Measurements from ENCODE around the gene FMO5. TPM values are rescaled to one million over a fixed set of nuclear protein-coding genes. Genes with fewer than 3 reads are reported as not detected.

Gene FMO5
- total RNA-seq, 1 donor from 2014 or later: not detected

DNA sequence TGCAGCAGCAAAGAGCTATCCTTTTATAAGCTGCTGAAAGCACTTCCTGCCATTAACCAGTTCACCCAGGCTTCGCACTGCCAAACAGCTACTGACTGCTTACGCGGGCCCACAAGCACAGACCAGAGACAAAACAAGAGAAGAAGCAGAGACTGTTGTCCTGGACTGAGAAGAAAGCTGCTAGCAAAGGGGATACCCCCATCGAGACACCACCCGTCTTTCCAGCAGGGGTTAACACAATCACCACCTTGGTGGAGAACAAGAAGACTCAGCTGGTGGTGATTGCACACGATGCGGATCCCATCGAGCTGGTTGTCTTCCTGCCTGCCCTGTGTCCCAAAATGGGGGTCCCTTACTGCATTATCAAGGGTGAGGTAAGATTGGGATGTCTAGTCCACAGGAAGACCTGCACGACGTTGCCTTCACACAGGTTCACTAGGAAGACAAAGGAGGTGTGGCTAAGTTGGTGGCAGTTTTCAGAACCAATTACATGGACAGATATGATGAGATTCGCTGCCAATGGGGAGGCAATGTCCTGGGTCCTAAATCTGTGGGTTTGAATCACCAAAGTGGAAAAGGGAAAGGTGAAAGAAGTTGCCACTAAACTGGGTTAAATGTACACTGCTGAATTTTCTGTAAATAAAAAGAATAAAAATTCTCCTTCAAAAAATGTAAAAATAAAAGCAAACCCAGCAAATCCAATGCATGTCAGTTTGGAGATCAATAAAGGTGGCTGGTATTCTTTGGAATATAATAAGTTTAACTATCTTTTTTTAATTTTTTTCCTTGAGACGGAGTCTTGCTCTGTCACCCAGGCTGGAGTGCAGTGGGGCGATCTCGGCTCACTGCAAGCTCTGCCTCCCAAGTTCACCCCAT is 1.2 kb downstream of the FMO5 start:
- Histone ChIP-seq H3K4me3 (ENCODE audit: low read depth, low read length) (no peak overlapping the region), H3K36me3 (ENCODE audit: control insufficient read depth, insufficient read depth, low read length) (no peaks in the 10 kb centered on the region), H3K27me3 (ENCODE audit: control insufficient read depth, insufficient read depth, low read length) (no peaks in the 10 kb centered on the region)
- TF ChIP-seq, protein P1, sequence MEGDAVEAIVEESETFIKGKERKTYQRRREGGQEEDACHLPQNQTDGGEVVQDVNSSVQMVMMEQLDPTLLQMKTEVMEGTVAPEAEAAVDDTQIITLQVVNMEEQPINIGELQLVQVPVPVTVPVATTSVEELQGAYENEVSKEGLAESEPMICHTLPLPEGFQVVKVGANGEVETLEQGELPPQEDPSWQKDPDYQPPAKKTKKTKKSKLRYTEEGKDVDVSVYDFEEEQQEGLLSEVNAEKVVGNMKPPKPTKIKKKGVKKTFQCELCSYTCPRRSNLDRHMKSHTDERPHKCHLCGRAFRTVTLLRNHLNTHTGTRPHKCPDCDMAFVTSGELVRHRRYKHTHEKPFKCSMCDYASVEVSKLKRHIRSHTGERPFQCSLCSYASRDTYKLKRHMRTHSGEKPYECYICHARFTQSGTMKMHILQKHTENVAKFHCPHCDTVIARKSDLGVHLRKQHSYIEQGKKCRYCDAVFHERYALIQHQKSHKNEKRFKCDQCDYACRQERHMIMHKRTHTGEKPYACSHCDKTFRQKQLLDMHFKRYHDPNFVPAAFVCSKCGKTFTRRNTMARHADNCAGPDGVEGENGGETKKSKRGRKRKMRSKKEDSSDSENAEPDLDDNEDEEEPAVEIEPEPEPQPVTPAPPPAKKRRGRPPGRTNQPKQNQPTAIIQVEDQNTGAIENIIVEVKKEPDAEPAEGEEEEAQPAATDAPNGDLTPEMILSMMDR (IDR thresholded peaks at IDR 0.05; ENCODE audit: insufficient read depth, low read length, severe bottlenecking): no peak
- FAIRE-seq (peak; percentile 40), DNase-seq (ENCODE audit: low read depth) (no peak)

DNA sequence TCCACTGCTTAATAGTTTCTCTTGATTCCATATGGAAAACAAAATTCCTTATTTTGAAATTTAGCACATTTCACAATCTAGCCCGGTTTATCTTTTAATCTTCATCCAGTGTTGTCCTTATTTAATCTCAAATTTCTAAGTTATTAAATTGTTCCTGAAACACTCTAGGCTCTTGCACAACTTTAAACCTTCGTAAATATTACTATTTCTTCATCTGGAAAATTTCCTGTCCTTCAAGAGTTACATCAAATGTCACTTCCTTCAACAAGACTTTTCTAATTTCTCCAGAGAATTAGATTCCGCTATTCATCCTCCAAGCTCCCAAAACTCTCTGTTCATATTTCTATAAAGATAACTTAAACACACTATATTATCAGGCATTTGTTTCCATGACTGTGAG is 6.5 kb downstream of the FMO5 start:
- Histone ChIP-seq H3K4me3 (ENCODE audit: low read depth, low read length) (no peak overlapping the region), H3K36me3 (ENCODE audit: control insufficient read depth, insufficient read depth, low read length) (no peaks in the 10 kb centered on the region), H3K27me3 (ENCODE audit: control insufficient read depth, insufficient read depth, low read length) (no peaks in the 10 kb centered on the region)
- DNase-seq (ENCODE audit: low read depth) (no peak), FAIRE-seq (no peak)
- TF ChIP-seq, protein P1 (IDR thresholded peaks at IDR 0.05; ENCODE audit: insufficient read depth, low read length, severe bottlenecking): no peak

DNA sequence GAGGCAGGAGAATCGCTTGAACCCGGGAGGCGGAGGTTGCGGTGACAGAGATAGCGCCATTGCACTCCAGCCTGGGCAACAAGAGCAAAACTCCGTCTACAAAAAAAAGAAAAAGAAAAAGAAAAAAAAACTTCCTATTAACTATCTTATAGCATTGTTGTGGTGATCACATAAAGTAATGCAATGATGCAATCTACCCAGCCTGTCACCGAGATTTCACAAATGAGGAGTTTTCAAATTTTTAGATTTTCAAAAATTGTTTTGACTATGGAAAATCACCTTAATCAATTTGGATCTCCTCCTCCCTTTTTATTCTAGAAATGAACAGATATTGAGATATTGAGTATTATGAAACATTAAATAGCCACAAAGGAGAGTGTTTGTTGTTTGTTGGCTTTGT is 8.0 kb downstream of the FMO5 start:
- DNase-seq (ENCODE audit: low read depth): no peak
- no peaks in the 10 kb centered on the region for H3K27me3 ChIP-seq (ENCODE audit: control insufficient read depth, insufficient read depth, low read length)
- H3K4me3 ChIP-seq (ENCODE audit: low read depth, low read length): no peak overlapping the region
- FAIRE-seq: no peak
- H3K36me3 ChIP-seq (ENCODE audit: control insufficient read depth, insufficient read depth, low read length): no peaks in the 10 kb centered on the region
- TF ChIP-seq, protein P1 (IDR thresholded peaks at IDR 0.05; ENCODE audit: insufficient read depth, low read length, severe bottlenecking): no peak

DNA sequence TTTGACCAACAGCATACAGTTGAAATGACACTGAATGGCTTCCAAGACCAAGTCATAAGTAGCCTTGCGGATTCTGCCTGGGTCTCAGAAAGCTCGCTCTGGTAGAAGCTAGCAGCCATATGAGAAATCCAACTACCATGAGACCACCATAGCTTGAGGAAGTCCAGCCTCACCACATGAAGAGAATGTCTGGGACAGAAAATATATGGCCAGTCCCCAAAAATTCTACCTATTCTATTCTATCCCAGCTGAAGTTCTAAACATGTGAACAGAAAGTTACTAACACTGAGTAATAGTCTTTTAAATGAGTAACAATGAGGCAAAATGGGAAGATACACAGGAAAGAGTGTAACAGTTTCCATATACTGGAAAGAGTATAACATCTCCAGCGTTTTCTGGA is 9.0 kb downstream of the FMO5 start:
- Histone ChIP-seq H3K27me3 (ENCODE audit: control insufficient read depth, insufficient read depth, low read length) (no peaks in the 10 kb centered on the region), H3K4me3 (ENCODE audit: low read depth, low read length) (no peak overlapping the region), H3K36me3 (ENCODE audit: control insufficient read depth, insufficient read depth, low read length) (no peaks in the 10 kb centered on the region)
- no peak for FAIRE-seq
- TF ChIP-seq, protein P1 (IDR thresholded peaks at IDR 0.05; ENCODE audit: insufficient read depth, low read length, severe bottlenecking): no peak
- DNase-seq (ENCODE audit: low read depth): no peak

DNA sequence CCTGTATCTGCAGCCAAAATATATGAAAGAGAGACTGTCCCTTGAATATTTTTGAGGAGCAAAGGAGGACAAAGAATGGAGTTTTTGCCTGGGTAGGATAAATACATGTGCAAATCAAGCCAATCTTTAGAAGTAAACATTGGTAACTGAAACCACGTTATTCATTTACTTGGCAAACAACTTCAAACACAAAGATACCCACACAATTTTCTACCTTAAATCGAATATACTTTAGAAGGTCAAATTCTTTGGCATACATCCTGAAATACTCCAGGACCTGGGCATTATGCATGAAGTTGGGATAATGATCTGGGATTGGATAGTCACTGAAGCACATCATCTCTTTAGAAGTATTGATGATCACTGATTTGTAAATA is 9.6 kb downstream of the FMO5 start:
- Histone ChIP-seq H3K27me3 (ENCODE audit: control insufficient read depth, insufficient read depth, low read length) (no peaks in the 10 kb centered on the region), H3K36me3 (ENCODE audit: control insufficient read depth, insufficient read depth, low read length) (no peaks in the 10 kb centered on the region), H3K4me3 (ENCODE audit: low read depth, low read length) (no peak overlapping the region)
- DNase-seq (ENCODE audit: low read depth): no peak
- no peak for FAIRE-seq
- TF ChIP-seq, protein P1 (IDR thresholded peaks at IDR 0.05; ENCODE audit: insufficient read depth, low read length, severe bottlenecking): no peak
